Retinal pigment epithelial cell (primary cell): ENCODE measurements around the gene ZNF726.
"Not testable (repeated sequence)": the region's sequence is repeated elsewhere in the genome, so short reads cannot be mapped to it uniquely, and the experiment has no call there.

Source experiments
- DNase-seq: peaks from one replicate; pipeline ENCODE4 v3.0.0-alpha.2; 2010; ENCODE audit warnings: low read depth
- H3K4me3 ChIP-seq: 2 replicates; pipeline ENCODE4 v1.5.1; 2011; ENCODE audit warnings: mild to moderate bottlenecking, low read length, control low read depth, moderate library complexity
- TF ChIP-seq, protein P1 (sequence below): conservative IDR thresholded peaks from 2 replicates; pipeline ENCODE4 v1.5.1; 2011; ENCODE audit warnings: low read depth, low read length, control low read depth, inconsistent platforms

ZNF726 gene

DNA sequence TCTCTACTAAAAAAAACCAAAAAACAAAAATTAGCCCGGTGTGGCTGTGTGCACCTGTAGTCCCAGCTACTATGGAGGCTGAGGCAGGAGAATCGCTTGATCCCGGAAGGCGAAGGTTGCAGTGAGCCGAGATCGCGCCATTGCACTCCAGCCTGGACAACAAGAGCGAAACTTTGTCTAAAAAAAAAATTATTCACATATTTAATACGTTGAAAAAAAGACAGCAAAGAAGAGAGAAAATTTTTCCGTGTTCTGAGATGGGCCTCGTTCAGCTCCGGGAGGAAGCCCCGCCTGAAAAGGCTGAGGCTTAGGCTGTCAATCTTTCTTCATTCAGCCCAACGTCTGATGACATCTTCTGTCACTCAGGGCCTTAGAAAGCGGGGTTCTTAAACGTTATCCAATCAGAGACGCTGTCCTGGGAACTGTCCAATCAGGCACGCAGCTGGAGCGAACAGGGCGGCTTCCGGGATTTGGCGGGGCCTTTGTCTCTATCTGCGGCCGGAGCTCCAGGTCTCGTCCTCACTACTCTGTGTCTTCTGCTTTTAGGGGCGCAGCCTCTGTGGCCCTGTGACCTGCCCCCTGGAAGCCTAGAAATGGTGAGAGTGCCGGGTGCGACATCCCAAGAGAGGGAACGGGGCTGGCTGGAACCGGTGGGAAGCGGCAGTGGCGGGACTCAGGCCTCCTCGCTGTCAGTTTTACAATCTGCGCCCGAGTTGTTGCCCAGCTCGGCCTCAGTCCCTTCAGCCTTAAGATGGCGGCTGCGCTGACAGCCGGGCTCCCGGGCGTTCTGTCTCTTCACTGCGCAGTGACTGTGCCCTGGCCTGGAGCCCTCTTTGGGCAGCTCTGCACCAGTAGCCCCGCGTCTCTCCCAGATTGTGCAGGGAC lies at the start of gene ZNF726:
ZNF726 (plus strand) TSS at position 485 of the 885 bp plus-strand sequence; CDS start at position 594, 109 bp downstream.
- TF ChIP-seq, protein P1, sequence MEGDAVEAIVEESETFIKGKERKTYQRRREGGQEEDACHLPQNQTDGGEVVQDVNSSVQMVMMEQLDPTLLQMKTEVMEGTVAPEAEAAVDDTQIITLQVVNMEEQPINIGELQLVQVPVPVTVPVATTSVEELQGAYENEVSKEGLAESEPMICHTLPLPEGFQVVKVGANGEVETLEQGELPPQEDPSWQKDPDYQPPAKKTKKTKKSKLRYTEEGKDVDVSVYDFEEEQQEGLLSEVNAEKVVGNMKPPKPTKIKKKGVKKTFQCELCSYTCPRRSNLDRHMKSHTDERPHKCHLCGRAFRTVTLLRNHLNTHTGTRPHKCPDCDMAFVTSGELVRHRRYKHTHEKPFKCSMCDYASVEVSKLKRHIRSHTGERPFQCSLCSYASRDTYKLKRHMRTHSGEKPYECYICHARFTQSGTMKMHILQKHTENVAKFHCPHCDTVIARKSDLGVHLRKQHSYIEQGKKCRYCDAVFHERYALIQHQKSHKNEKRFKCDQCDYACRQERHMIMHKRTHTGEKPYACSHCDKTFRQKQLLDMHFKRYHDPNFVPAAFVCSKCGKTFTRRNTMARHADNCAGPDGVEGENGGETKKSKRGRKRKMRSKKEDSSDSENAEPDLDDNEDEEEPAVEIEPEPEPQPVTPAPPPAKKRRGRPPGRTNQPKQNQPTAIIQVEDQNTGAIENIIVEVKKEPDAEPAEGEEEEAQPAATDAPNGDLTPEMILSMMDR = no peak
- H3K4me3 ChIP-seq = peak within 1 kb of the TSS; percentile 93
- DNase-seq = peak; percentile 87

DNA sequence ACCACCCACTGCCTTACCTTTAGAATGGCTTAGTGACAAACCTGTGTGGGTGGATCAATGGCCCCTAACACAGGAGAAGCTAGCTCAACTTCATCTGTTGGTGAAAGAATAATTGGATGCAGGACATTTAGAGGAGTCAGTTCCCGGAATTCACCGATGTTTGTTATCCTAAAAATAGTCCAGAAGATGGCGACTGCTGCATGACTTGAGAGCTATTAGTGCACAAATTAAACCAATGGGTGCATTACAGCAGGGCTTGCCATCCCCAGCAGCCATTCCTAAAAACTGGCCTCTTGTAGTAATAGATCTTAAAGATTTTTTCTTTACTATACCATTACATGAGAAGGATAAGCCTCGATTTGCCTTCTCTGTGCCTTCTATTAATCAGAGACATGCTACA lies 46.8 kb upstream of the ZNF726 start:
- DNase-seq = no peak
- TF ChIP-seq, protein P1 = no peak
- no peak overlapping the region for H3K4me3 ChIP-seq

DNA sequence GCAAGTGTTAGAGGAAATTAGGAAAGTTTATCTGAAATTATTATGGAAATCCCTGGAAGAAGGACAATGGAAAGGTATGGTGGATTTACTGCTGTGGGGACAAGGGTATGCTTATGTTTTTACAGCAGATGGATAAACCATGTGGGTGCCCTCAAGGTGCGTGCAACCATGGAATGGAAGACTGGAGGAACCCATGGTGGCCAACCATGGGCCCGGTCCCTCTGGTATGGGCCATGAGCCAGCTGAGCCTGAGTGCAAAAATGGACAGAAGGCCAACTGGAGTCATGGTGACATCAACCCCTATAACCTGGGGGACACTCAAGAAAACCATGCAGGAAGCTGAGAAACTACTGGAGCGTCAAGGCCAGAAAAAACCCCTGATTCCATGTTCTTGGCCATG lies 46.1 kb upstream of the ZNF726 start:
- H3K4me3 ChIP-seq = no peak overlapping the region
- TF ChIP-seq, protein P1 = no peak
- DNase-seq = no peak

DNA sequence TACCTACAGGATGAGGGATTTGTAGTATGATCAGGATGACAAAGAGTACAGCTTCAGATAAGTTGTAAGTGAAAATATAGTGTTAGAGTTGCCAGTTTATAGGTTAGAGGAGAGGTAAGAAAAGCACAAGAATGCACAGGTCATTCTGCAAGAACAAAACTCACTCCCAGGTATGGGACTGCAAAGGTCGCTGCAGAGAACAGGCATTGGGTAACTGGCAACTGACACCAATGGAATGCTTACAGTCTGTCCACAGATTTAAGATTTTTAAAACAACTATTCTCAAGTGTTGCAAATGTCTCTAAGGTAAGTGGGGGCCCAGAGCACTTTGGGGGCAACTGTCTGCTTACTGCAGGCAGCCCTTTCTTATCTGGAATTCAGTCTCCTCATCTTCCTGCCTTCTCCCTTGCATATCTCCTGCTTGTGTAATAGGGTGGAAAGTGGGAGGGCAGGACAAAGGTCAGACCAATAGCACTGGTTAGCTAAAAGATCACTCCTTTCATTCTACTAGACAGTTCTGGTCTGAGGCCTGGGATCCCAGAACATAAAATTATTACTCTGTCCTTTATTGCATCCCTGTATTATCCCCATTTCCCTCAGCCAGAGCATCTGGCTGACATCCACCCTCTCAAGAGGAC lies 42.3 kb upstream of the ZNF726 start:
- TF ChIP-seq, protein P1 = no peak
- H3K4me3 ChIP-seq = no peak overlapping the region
- no peak for DNase-seq

DNA sequence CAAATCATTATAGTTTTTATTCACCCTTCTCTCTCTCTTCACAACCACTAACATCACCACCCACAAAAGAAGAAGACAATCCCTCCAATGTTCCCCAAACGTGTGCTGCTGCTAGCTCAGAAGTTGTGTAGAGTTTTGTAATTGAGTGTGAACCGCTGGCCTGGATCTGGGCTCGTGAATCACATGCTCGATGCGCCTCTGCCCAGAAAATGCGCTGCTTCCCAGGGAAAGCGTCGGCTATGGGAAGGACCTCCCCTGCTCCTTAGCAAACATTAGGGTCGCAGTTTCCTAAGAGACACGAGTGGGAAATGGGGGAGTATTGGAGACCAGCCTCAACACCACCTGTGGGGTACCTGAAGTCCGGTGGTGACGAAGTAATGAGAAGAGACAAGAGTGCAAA lies 38.4 kb upstream of the ZNF726 start:
- DNase-seq = no peak
- TF ChIP-seq, protein P1 = no peak
- H3K4me3 ChIP-seq = no peak overlapping the region

DNA sequence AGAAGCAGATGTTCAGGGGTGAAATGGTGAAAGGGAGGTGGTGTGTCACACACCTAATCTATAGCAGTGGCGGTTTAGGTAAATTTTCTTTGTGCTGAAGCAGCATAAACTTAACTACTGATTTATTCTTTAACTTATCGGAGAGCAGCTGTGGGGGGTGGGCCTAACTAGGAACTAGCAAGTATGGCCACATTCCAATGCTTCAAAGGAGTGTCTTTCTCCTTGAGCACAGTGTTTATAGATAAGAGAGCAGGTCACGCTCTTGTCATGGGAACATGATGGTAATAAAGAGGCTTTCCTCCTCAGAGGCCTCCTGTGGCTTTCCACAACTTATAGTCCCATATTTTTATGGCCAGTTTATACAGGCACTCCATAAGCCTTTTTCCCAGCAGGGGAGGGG lies 37.9 kb upstream of the ZNF726 start:
- not testable (repeated sequence) for H3K4me3 ChIP-seq

DNA sequence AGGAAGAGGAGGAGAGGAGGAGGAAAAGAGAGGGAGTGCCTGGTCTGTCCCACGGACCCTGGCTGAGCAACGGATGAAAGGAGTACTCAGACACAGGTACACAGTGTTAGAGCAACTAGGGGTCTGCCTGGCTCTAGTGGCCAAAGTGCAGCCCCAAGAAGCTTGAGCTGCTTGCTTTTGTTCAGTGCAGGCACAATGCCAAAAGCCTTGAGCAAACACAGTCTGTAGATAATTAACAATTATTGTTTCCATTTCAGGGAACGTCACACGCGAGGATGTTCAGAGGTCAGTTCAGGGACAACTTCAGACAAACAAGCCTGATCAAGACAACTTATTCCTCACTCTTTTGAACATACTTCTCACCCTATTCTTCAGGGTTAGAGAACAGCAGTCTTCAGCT lies 32.2 kb upstream of the ZNF726 start:
- TF ChIP-seq, protein P1 = no peak
- DNase-seq = no peak

More for the DNA sequence above, 37.9 kb upstream of the ZNF726 start:
- not testable (repeated sequence) for DNase-seq

More for the DNA sequence above, 32.2 kb upstream of the ZNF726 start:
- H3K4me3 ChIP-seq = no peak overlapping the region
